ENCODE data around the gene EIF4E. TPM values are rescaled to one million over a fixed set of nuclear protein-coding genes. Genes with fewer than 3 reads are reported as not detected.
A peak's percentile ranks its signal among the peaks of the same experiment; 100 is the strongest.

Gene EIF4E, protein sequence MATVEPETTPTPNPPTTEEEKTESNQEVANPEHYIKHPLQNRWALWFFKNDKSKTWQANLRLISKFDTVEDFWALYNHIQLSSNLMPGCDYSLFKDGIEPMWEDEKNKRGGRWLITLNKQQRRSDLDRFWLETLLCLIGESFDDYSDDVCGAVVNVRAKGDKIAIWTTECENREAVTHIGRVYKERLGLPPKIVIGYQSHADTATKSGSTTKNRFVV
- 10 to 100 TPM; 57.2 to 62.8 TPM for total RNA-seq

DNA sequence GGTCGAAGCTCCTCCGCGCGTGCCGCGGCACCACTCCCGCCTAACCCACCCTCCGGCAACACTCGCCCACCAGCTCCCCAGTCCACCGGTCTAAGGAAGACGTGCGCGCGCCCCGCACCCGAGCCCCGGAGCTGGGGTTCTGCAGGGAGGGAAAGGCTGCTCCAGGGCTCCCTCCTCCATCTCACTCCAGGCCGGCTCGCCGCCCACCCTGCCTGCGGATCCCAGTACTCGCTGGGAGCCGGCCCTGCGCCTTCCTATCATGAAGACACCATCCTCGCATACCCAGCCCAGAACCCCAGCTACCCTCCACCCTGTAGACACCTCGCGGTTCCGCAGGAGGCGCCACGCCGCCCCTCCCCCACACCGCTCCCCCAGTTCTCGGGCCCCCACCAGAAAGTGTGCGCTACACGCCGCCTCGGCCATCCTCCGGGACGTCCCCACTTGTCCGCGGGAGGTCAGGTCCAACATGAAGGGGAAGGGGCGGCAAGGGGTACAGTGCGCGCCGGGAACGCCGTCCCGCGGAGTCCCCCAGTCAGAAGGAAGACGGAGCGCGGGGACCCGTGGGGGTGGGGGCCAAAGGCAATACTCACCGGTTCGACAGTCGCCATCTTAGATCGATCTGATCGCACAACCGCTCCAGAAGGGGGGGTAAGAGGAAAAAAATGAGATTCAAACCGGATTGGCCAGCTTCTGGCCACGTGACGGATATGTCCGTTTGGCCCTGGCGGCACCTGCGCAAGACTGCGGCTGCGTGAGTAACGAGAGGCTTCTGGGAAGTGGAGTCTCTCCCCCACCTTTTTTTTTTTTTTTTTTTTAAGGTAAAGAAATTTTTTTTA lies at the start of gene EIF4E:
TSS of gene EIF4E (minus strand) at position 629 of the 836 bp plus-strand sequence. CDS start at position 608, 21 bp downstream.
- peak within 1 kb of the TSS; percentile 93 to 96 for H3K4me3 ChIP-seq
- H3K27ac ChIP-seq = peak within 1 kb of the TSS; percentile 97
- H3K27me3 ChIP-seq = no peaks in the 10 kb centered on the region
- H3K9me3 ChIP-seq = no peaks in the 10 kb centered on the region
- no peaks in the 10 kb centered on the region for H3K36me3 ChIP-seq
- DNase-seq (ENCODE audit: low spot score) = peak; percentile 99
- peaks cover 0 to 31% of the 10 kb centered on the region in 2 donors for H3K4me1 ChIP-seq
- TF ChIP-seq, protein P1, sequence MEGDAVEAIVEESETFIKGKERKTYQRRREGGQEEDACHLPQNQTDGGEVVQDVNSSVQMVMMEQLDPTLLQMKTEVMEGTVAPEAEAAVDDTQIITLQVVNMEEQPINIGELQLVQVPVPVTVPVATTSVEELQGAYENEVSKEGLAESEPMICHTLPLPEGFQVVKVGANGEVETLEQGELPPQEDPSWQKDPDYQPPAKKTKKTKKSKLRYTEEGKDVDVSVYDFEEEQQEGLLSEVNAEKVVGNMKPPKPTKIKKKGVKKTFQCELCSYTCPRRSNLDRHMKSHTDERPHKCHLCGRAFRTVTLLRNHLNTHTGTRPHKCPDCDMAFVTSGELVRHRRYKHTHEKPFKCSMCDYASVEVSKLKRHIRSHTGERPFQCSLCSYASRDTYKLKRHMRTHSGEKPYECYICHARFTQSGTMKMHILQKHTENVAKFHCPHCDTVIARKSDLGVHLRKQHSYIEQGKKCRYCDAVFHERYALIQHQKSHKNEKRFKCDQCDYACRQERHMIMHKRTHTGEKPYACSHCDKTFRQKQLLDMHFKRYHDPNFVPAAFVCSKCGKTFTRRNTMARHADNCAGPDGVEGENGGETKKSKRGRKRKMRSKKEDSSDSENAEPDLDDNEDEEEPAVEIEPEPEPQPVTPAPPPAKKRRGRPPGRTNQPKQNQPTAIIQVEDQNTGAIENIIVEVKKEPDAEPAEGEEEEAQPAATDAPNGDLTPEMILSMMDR (IDR thresholded peaks at IDR 0.05) = peak in 1 of 2 donors; percentile 28

DNA sequence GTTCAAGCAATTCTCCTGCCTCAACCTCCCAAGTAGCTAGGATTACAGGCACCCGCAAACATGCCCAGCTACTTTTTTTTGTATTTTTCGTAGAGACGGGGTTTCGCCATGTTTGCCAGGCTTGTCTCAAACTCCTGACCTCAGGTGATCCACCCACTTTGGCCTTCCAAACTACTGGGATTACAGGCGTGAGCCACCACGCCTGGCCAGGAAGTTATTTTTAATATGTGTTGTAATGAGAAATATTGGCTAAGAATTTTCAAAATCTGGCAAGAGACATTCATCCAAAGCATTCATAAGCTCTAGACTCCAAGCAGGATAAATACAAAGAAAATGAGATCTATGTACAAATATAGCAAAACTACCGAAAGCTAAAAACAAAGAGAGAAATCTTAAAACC lies 48.6 kb upstream of the EIF4E start:
- TF ChIP-seq, protein P1 (IDR thresholded peaks at IDR 0.05) = no peak
- no peaks in the 10 kb centered on the region for H3K27me3 ChIP-seq
- no peaks in the 10 kb centered on the region for H3K4me1 ChIP-seq
- no peak overlapping the region for H3K27ac ChIP-seq
- no peak for DNase-seq (ENCODE audit: low spot score)
- no peak overlapping the region for H3K4me3 ChIP-seq
- no peaks in the 10 kb centered on the region for H3K9me3 ChIP-seq
- no peaks in the 10 kb centered on the region for H3K36me3 ChIP-seq

DNA sequence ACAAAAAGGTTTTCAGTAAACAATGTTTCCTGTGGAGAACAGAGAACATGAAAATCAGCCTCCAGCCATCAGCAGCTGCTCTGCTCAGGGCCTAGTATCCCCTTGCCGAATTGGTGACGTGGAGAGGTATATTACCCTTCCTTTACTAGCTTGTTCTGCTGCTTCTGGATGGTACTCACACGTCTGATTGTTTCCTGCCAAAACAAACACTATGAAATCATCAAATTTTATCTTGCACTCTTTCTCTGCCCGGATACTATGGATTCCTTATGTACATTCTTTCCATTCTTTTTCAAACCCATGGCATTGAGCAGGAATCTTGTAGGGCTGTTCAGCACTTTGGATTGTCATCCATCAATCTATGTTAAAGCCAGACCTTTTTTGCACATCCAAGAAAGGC lies 47.8 kb upstream of the EIF4E start:
- DNase-seq (ENCODE audit: low spot score) = no peak
- TF ChIP-seq, protein P1 (IDR thresholded peaks at IDR 0.05) = no peak
- Histone ChIP-seq H3K4me3 (no peak overlapping the region), H3K27ac (no peak overlapping the region), H3K9me3 (no peaks in the 10 kb centered on the region), H3K27me3 (no peaks in the 10 kb centered on the region), H3K36me3 (no peaks in the 10 kb centered on the region), H3K4me1 (no peaks in the 10 kb centered on the region)

DNA sequence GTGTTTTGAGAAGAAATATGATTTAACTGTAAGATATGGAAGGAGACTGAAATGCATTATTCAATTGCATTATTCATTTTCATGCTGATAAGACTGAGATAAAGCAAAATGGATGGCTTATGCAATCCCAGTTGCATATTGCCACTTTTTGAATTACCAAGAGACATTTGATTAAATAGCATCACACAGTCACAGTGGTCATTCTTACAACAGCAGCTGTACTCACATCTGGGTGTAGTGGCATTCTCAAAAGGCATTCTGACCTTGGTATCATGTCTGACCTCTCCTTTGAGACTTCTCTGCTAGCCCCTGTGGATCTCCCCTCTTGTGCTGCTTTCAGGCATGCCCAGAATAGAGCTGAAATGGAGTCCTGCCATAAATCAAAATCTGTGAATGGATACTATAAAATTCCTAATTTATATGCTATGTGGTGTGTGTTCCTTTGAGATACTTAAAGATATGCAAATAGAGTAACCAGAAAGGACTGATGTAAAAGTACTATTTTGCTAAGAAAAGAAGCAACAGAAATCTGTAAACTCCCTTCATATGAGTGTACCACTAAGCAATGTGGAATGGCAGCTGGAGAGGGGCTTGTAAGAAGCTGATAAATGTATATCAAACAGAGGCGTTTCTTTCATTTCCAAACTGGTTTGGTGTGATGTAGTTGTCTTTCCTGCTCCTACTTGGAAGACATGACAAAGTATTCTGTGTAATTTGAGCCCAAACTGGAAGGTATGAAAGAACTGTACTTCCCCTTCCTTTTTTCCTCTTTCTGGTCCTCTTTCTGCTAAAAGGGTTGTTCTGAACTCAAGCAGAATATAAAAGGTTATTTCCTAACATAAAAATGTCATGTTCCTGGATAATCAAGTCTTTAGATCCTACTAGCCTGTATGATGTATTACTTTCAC lies 41.2 kb upstream of the EIF4E start:
- Histone ChIP-seq H3K27ac (no peak overlapping the region), H3K36me3 (no peaks in the 10 kb centered on the region), H3K4me1 (no peaks in the 10 kb centered on the region), H3K9me3 (no peaks in the 10 kb centered on the region), H3K4me3 (no peak overlapping the region), H3K27me3 (no peaks in the 10 kb centered on the region)
- TF ChIP-seq, protein P1 (IDR thresholded peaks at IDR 0.05) = no peak
- DNase-seq (ENCODE audit: low spot score) = no peak

DNA sequence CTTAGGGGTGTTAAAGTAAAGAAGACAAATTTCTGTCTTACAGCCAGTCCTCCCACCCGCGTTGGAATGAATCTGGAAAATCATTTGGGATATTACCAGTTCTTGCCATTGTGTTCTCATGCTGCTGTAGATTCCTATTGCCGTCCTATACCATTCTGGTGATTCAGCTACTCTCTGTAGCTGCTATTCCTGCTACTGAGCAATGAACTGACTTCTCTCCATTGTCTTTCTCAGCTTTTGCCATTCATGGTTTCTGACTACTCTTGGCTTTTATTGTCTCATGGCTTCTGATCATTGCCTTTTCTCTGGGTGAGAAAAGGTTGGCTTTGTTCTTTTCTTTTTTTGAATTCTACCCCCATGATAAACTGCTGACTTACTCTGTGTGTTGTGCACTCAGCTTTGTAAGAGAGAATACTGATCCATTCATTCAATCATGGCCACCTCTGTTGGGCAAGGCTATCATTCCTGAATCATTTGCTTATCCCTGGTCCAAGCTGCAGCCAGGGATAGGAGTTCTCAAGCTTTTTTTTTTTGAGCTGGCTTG lies 38.9 kb upstream of the EIF4E start:
- no peaks in the 10 kb centered on the region for H3K27me3 ChIP-seq
- no peak overlapping the region for H3K27ac ChIP-seq
- no peak for DNase-seq (ENCODE audit: low spot score)
- TF ChIP-seq, protein P1 (IDR thresholded peaks at IDR 0.05) = no peak
- H3K4me3 ChIP-seq = no peak overlapping the region
- no peaks in the 10 kb centered on the region for H3K4me1 ChIP-seq
- H3K9me3 ChIP-seq = no peaks in the 10 kb centered on the region
- H3K36me3 ChIP-seq = no peaks in the 10 kb centered on the region

Measured in right atrium auricular region (tissue), 2 donors.